ENCODE results near the gene PTTG1IP. TPM values are rescaled to one million over a fixed set of nuclear protein-coding genes. Genes with fewer than 3 reads are reported as not detected.

Gene PTTG1IP
- total RNA-seq, 1 donor from 2014 or later = 256 TPM

DNA sequence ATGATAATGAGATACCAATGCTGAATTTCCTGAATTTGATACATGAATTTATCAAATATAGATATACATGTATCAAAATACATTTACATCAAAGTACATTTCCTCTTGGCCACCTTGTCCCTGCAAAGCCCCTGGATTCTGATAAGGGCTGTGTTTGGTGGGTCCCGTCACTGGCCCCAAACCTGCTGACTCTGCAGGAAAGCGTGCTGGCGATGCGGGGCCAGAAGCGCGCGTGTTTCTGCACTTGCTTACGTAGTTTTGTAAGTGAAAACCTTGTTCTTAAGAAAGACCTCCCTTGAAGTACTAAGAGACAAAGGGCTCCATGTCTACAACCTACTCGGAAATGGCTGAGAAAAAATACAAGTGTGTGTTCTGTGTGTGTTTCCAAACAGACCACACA lies 36.2 kb upstream of the PTTG1IP start:
- DNase-seq (ENCODE audit: low read depth in 2 of 2) = no peak

GRCh38 chr21:44908908-44909307 lies 35.4 kb upstream of the PTTG1IP start:
- DNase-seq (ENCODE audit: low read depth in 2 of 2) = no peak

- DNase-seq (ENCODE audit: low read depth in 2 of 2) = no peak
These were observed 34.7 kb upstream of the PTTG1IP start for GRCh38 chr21:44907966-44908895.

DNA sequence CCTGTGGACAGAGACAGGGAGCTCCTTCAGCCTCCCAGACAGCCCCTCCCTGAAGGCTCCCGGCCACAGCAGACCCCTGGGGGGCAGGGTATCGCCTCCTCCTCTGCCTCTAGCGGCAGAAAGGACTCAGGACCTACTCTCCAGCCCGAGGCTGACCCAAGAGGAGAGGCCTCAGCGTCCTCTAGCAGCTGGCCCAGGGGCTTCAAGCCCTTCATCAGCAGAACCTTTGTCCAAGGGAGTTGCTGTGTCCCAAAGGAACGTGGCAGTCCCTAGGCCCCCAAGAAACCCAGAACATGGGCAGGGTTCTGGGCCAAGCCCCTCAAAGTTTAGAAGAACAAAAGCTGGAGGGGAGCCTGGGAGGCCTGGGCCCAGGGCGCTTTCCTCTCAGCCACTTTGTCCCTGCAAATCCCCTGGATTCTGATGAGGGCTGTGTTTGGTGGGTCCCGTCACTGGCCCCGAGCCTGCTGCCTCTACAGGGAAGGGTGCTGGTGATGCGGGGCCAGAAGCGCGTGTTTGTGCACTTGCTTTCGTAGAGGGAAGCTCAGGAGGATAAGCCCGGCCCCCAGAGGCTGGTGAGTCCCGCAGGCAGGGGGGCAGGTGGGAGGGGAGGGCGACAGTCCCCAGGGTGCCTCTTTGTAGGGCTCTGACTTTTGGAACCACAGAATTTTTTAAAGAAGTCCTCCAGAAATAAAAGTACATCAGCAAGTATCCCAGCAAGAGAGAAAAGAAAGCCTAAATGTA lies 33.9 kb upstream of the PTTG1IP start:
- no peak for DNase-seq (ENCODE audit: low read depth in 2 of 2)

DNA sequence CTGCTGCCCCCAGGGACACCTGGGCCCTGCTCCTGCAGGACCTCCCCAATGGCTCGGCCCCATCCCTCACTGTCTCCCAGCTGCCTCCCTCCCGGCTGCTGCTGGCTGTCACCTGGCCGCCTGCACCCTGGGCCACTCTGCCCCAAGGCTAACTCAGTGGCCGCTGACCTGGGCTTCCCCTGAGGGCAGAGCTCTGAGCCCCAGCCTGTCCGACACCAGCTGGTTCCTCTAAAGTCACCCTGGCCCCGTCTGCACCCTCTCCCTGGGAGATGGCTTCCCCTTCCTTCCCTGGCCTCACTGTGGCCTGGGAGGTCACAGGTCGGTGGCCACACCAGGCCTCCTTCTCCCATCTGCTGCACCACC lies 32.2 kb upstream of the PTTG1IP start:
- no peak for DNase-seq (ENCODE audit: low read depth in 2 of 2)

DNA sequence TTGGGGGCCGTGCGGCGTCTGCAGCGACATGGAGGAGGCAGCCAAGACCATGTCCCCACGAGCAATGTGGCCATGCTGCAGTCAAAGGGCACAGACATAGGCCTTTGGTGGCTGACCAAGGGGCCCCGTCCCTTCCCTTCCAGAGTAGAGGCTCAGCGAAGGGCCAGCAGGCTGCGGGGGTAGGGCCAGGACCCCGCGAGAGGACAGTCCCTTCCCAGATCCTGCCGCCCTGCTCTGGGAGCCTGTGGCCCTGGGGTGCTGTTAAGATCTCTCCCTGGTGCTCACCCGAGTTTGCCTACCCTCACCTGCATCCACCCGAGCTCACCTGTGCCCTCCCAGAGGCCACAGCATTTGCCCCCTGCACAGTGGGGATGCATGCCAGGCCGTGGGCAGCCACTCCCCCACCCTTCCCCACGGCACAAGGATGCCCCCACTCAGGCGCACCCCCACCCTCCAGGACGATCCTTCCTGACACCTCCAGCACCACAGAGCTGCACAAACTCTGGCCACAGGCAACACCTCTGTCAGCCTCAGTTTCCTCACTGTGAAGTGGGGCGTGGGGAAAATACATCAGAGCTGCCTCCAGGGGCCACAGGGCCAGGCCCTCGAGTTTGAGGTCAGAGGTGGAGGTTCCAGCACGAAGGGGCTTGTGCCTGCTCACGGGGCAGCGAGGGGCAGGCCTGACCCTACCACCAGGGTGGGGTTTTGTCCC lies 31.7 kb upstream of the PTTG1IP start:
- DNase-seq (ENCODE audit: low read depth in 2 of 2) = no peak

GRCh38 chr21:44904141-44904923 lies 30.8 kb upstream of the PTTG1IP start:
- no peak for DNase-seq (ENCODE audit: low read depth in 2 of 2)

GRCh38 chr21:44903689-44904088 lies 30.2 kb upstream of the PTTG1IP start:
- no peak for DNase-seq (ENCODE audit: low read depth in 2 of 2)

DNA sequence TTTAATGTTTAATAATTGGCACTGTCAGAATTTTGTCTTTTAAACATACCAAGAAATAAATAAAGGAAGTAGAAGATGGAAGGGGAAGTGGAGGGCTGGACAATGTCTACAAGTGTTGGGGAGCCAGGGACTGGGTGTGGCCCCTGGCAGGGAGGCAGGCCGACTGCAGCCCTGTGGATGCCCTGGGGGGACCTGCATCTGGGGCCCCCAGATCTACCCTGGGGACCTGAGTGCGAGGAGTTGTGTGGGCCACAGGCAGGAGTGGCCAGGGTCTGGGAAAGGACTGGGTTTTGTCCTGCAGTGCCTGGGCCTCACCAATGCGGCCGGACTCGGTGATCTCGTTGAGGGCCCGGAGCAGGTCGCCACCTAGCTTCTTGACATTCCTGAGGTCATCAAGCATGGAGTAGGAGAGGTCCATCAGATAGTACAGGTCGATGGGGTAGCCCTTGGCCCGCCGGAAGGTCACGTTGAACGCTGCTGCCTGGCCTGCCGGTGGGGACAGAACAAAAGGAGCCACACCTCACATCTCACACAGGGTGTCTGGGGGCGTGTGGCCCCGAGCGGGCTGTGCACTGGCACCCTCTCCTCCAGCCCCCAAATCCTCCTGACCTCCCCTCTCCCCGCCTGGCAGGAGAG lies 29.7 kb upstream of the PTTG1IP start:
- no peak for DNase-seq (ENCODE audit: low read depth in 2 of 2)

- DNase-seq (ENCODE audit: low read depth in 2 of 2) = no peak
These were observed 29.0 kb upstream of the PTTG1IP start for GRCh38 chr21:44902268-44903049.

GRCh38 chr21:44901391-44902074 lies 28.0 kb upstream of the PTTG1IP start:
- DNase-seq (ENCODE audit: low read depth in 2 of 2) = peak in 1 of 2 donors; percentile 15

GRCh38 chr21:44900559-44901251 lies 27.2 kb upstream of the PTTG1IP start:
- DNase-seq (ENCODE audit: low read depth in 2 of 2) = no peak

DNA sequence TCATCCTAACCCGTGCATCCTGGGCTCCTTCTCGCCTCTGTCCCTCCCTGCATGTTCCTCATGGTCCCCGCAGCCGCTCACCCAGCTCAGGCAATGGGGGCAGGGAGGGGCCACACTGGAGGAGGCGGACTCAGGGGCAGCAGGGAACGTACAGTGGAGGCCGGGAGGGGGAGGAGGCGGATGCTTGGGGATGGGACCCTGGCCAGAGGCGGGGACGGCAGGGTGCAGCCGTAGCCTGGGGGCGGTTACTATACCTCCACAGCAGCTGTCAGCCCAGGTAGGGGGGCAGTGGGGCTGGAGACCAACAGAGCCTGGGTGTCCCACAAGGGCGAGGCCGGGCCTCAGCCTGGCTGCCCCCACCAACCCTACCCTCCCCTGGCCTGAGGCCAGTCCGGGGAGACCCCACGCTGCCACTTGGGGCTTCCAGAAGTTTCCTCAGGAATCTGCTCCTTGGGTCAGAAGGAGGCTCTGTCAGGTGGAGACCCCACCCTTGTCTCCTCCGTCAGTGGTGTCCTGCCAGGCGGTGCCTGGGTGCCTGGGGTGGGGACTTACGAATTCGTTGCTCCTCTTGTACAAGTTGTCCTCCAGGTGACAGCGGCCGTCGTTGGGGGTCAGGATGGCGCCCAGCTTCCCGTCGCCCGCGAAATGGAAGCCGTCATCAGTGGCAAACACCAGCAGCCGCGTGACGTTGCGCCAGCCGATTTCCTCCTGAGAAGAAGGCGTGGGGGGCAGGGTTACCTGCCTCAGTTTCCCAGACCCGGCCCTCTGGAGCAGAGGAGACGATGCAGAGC lies 26.5 kb upstream of the PTTG1IP start:
- no peak for DNase-seq (ENCODE audit: low read depth in 2 of 2)

DNA sequence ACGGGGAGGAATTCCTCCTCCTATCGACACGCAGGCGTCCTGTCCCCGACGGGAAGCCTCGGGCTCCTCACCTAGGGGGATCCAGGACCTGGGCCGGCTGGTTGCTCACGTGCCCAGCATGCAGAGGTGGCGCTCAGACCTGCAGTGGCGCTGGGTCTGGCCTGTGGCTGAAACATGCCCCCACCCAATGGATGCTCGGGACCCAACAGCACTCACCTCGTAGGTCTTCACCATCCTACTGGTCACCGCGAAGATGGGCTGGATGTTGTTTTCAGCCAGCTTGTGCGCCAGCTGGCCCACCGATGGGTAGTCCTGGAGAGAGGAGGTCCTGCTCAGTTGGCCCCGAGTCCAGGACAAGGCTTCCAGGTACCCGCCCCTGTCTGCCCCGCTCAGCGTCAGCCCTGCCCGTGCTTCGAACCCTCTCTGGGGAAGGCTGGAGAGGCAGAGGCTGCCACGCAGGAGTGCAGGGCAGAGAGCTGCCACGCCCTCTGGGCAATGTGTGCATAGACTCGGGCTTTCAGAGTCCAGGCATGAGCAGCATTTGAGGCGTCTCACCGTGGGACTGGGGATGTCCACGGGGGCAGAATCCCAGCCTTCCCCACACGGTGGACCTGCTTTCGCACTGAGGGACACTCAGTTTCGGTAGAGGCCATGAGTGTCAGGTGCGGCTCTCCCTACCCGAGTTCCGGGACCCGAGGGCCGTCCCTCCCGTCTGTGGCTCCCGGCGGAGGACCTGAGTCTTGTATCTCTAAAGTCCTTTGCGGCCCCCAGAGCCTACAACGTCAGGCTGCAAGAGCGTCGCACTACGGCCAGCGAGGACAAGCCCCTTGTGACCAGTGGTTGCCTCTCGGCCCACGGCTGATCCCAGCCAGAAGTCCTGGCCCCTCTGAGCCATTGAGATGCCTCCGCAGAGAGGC lies 25.6 kb upstream of the PTTG1IP start:
- DNase-seq (ENCODE audit: low read depth in 2 of 2) = no peak

DNA sequence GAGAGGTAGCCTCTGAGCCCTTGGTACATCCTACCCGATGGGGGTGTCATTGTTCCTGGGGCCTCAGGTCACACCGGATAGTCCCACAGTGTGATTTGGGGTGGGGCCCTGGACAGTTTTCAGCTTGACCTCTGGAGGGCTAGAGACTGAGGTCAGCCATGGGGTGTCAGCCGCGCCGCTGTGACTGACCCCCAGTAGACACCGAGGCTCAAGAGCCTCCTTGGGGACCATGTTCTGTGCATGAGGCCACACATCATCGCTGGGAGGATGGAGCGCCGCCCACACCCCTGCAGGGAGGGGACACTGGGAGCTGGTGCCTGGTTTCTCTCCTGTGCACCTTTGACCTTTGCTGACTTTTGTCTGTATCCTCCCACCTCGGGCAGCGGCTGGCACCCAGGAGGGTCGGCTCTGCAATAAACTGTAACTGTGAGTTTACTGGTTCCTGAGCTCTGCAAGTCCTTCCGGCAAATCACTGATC lies 24.6 kb upstream of the PTTG1IP start:
- DNase-seq (ENCODE audit: low read depth in 2 of 2) = no peak

GRCh38 chr21:44897326-44898010 lies 24.0 kb upstream of the PTTG1IP start:
- DNase-seq (ENCODE audit: low read depth in 2 of 2) = no peak

All from dermis microvascular lymphatic vessel endothelial cell (primary cell).